ENCODE results near the gene ATF7. TPM values are rescaled to one million over a fixed set of nuclear protein-coding genes. Genes with fewer than 3 reads are reported as not detected.

ATF7 gene
- total and polyA plus RNA-seq, 4 donors, result 16.8 to 43.3 (median 31.7) TPM

- ATAC-seq (ENCODE audit: insufficient read depth, low FRiP score), result no peak
- Histone ChIP-seq H3K9ac (ENCODE audit: insufficient read depth in 1 of 2, low read length in 2 of 2) (no peak overlapping the region), H3K9me3 (ENCODE audit: control insufficient read depth in 4 of 4, insufficient read depth in 3 of 4, low read length in 3 of 4) (no peaks in the 10 kb centered on the region), H3K4me1 (ENCODE audit: control insufficient read depth in 5 of 5, insufficient read depth in 5 of 5, low read length in 5 of 5) (peaks cover 0 to 4% (median 2%) of the 10 kb centered on the region in 5 donors), H3K4me3 (no peak overlapping the region), H3K36me3 (ENCODE audit: control insufficient read depth in 4 of 4, insufficient read depth in 4 of 4, low read length in 4 of 4) (peaks cover 49 to 62% (median 54%) of the 10 kb centered on the region in 4 donors), H3K27ac (ENCODE audit: low read depth in 1 of 2, low read length in 1 of 2) (no peak overlapping the region), H3K27me3 (ENCODE audit: control insufficient read depth in 3 of 3, insufficient read depth in 3 of 3, low read length in 2 of 3) (no peaks in the 10 kb centered on the region)
- DNase-seq, result no peak
- TF ChIP-seq CTCF (IDR thresholded peaks at IDR 0.05; ENCODE audit: control extremely low read depth, extremely low read depth), result no peak
- 74 to 85% methylated on average over 5 of the region's 5 CpGs for WGBS, 2 donors
Measured at GRCh38 chr12:53518381-53518780, 107.8 kb downstream of the ATF7 start.

- Histone ChIP-seq H3K4me1 (ENCODE audit: control insufficient read depth in 5 of 5, insufficient read depth in 5 of 5, low read length in 5 of 5) (peaks cover 0 to 12% (median 6%) of the 10 kb centered on the region in 5 donors), H3K9ac (ENCODE audit: insufficient read depth in 1 of 2, low read length in 2 of 2) (no peak overlapping the region), H3K27me3 (ENCODE audit: control insufficient read depth in 3 of 3, insufficient read depth in 3 of 3, low read length in 2 of 3) (no peaks in the 10 kb centered on the region), H3K9me3 (ENCODE audit: control insufficient read depth in 4 of 4, insufficient read depth in 3 of 4, low read length in 3 of 4) (no peaks in the 10 kb centered on the region), H3K27ac (ENCODE audit: low read depth in 1 of 2, low read length in 1 of 2) (peak overlapping the region in 1 of 2 donors; percentile 56), H3K36me3 (ENCODE audit: control insufficient read depth in 4 of 4, insufficient read depth in 4 of 4, low read length in 4 of 4) (peaks cover 38 to 56% (median 50%) of the 10 kb centered on the region in 4 donors), H3K4me3 (no peak overlapping the region)
- WGBS, 2 donors, result 83 to 88% methylated on average over 13 of the region's 13 CpGs
- no peak for TF ChIP-seq CTCF (IDR thresholded peaks at IDR 0.05; ENCODE audit: control extremely low read depth, extremely low read depth)
- ATAC-seq (ENCODE audit: insufficient read depth, low FRiP score), result no peak
- no peak for DNase-seq
Measured at GRCh38 chr12:53516758-53517455, 109.3 kb downstream of the ATF7 start.

- Histone ChIP-seq H3K27ac (ENCODE audit: low read depth in 1 of 2, low read length in 1 of 2) (peak overlapping the region in 1 of 2 donors; percentile 38), H3K4me1 (ENCODE audit: control insufficient read depth in 5 of 5, insufficient read depth in 5 of 5, low read length in 5 of 5) (peaks cover 0 to 12% (median 6%) of the 10 kb centered on the region in 5 donors), H3K27me3 (ENCODE audit: control insufficient read depth in 3 of 3, insufficient read depth in 3 of 3, low read length in 2 of 3) (no peaks in the 10 kb centered on the region), H3K36me3 (ENCODE audit: control insufficient read depth in 4 of 4, insufficient read depth in 4 of 4, low read length in 4 of 4) (peaks cover 40 to 55% (median 47%) of the 10 kb centered on the region in 4 donors), H3K4me3 (no peak overlapping the region), H3K9ac (ENCODE audit: insufficient read depth in 1 of 2, low read length in 2 of 2) (no peak overlapping the region), H3K9me3 (ENCODE audit: control insufficient read depth in 4 of 4, insufficient read depth in 3 of 4, low read length in 3 of 4) (no peaks in the 10 kb centered on the region)
- WGBS, 2 donors, result 63 to 84% methylated on average over 2 of the region's 2 CpGs
- DNase-seq (no peak), ATAC-seq (ENCODE audit: insufficient read depth, low FRiP score) (no peak)
- TF ChIP-seq CTCF (IDR thresholded peaks at IDR 0.05; ENCODE audit: control extremely low read depth, extremely low read depth), result no peak
Measured at GRCh38 chr12:53515291-53515680, 110.9 kb downstream of the ATF7 start.
